Mesendoderm (in vitro differentiated cells): ENCODE data around the gene ZBTB12.

ENCODE experiments used
- DNase-seq: peaks from one replicate; pipeline ENCODE4 v3.0.0; 2013
- H2AK5ac ChIP-seq: 2 replicates; pipeline ENCODE4 v1.6.1; 2013; ENCODE audit warnings: low read length, inconsistent platforms
- H2BK120ac ChIP-seq: 2 replicates; pipeline ENCODE4 v1.6.1; 2013; ENCODE audit warnings: low read depth, mild to moderate bottlenecking, low read length, moderate library complexity, mixed read lengths
- H2BK15ac ChIP-seq: replicated peaks from 2 replicates; pipeline ENCODE4 v1.6.1; 2013; ENCODE audit warnings: low read depth, mild to moderate bottlenecking, moderate library complexity
- H2BK5ac ChIP-seq: 2 replicates; pipeline ENCODE4 v1.6.1; 2013; ENCODE audit warnings: low read length, inconsistent platforms
- H3K18ac ChIP-seq: 2 replicates; pipeline ENCODE4 v1.6.1; 2013; ENCODE audit warnings: mild to moderate bottlenecking, low read length, mixed read lengths
- H3K23ac ChIP-seq: one replicate; pipeline ENCODE4 v1.6.1; 2013; ENCODE audit warnings: low read length
- H3K27ac ChIP-seq: 2 replicates; pipeline ENCODE4 v1.5.1; 2013; ENCODE audit warnings: low read depth, mild to moderate bottlenecking, inconsistent platforms, low read length, moderate library complexity
- H3K27me3 ChIP-seq: 2 replicates; pipeline ENCODE4 v1.6.1; 2013; ENCODE audit warnings: low read length, control low read depth, mild to moderate bottlenecking, inconsistent platforms; ENCODE audit not compliant: insufficient read depth, poor library complexity
- H3K36me3 ChIP-seq: 2 replicates; pipeline ENCODE4 v1.6.1; 2013; ENCODE audit warnings: low read length, inconsistent platforms; ENCODE audit not compliant: control insufficient read depth, insufficient read depth
- H3K4ac ChIP-seq: one replicate; pipeline ENCODE4 v1.6.1; 2013; ENCODE audit warnings: low read depth, mild to moderate bottlenecking, low read length, moderate library complexity
- H3K4me1 ChIP-seq: 2 replicates; pipeline ENCODE4 v1.6.1; 2013; ENCODE audit warnings: low read depth, low read length, inconsistent platforms; ENCODE audit not compliant: control insufficient read depth
- H3K4me2 ChIP-seq: 2 replicates; pipeline ENCODE4 v1.6.1; 2013; ENCODE audit warnings: low read length
- H3K4me3 ChIP-seq: 2 replicates; pipeline ENCODE4 v1.5.1; 2013; ENCODE audit warnings: mild to moderate bottlenecking, low read length
- H3K56ac ChIP-seq: one replicate; pipeline ENCODE4 v1.6.1; 2013; ENCODE audit warnings: low read length
- H3K79me1 ChIP-seq: 2 replicates; pipeline ENCODE4 v1.6.1; 2013; ENCODE audit warnings: low read length, inconsistent platforms
- H3K79me2 ChIP-seq: 2 replicates; pipeline ENCODE4 v1.6.1; 2013; ENCODE audit warnings: mild to moderate bottlenecking, low read length; ENCODE audit not compliant: control insufficient read depth, insufficient read depth
- H3K9ac ChIP-seq: 2 replicates; pipeline ENCODE4 v1.6.1; 2013; ENCODE audit warnings: low read length, inconsistent platforms
- H4K5ac ChIP-seq: one replicate; pipeline ENCODE4 v1.6.1; 2013; ENCODE audit warnings: low read length
- H4K8ac ChIP-seq: one replicate; pipeline ENCODE4 v1.6.1; 2013; ENCODE audit warnings: low read depth, mild to moderate bottlenecking, control low read depth, low read length, moderate library complexity
- WGBS: extraction: QIAGEN DNeasy Blood & Tissue Kit; methylation state at CpG from one replicate; pipeline ENCODE4 v1.1.7; 2013; ENCODE audit warnings: low lambda C conversion rate, missing lambda C conversion rate; ENCODE audit not compliant: insufficient coverage; ENCODE audit errors: extremely low coverage; 5-methylcytosine and 5-hydroxymethylcytosine counted together

Gene ZBTB12

GRCh38 chr6:31919624-31920303 is 17.9 kb upstream of the ZBTB12 start:
- H4K8ac ChIP-seq, result no peak overlapping the region
- no peak overlapping the region for H2BK15ac ChIP-seq
- no CpG with 5 or more reads among the region's 6 CpGs for WGBS

GRCh38 chr6:31918069-31918720 is 16.3 kb upstream of the ZBTB12 start:
- H3K4ac ChIP-seq, result no peak overlapping the region
- H3K27me3 ChIP-seq, result no peaks in the 10 kb centered on the region
- H3K18ac ChIP-seq, result no peak overlapping the region
- H2BK120ac ChIP-seq, result no peak overlapping the region
- no peaks in the 10 kb centered on the region for H3K36me3 ChIP-seq
- no peak overlapping the region for H2BK15ac ChIP-seq
- no peak overlapping the region for H3K9ac ChIP-seq
- no peak overlapping the region for H2BK5ac ChIP-seq
- no peaks in the 10 kb centered on the region for H3K79me1 ChIP-seq
- no peak overlapping the region for H4K8ac ChIP-seq
- no peak overlapping the region for H3K4me3 ChIP-seq
- no peaks in the 10 kb centered on the region for H3K4me1 ChIP-seq
- H2AK5ac ChIP-seq, result no peak overlapping the region
- no peak overlapping the region for H3K4me2 ChIP-seq
- H3K79me2 ChIP-seq, result no peaks in the 10 kb centered on the region
- WGBS, result no CpG with 5 or more reads among the region's 8 CpGs
- DNase-seq, result no peak
- no peak overlapping the region for H4K5ac ChIP-seq
- no peak overlapping the region for H3K23ac ChIP-seq
- H3K27ac ChIP-seq, result no peak overlapping the region
- no peak overlapping the region for H3K56ac ChIP-seq

More at GRCh38 chr6:31919624-31920303, 17.9 kb upstream of the ZBTB12 start:
- H3K4ac ChIP-seq, result no peak overlapping the region
- H3K4me2 ChIP-seq, result no peak overlapping the region
- H3K4me1 ChIP-seq, result no peaks in the 10 kb centered on the region
- H3K36me3 ChIP-seq, result no peaks in the 10 kb centered on the region
- no peak overlapping the region for H3K23ac ChIP-seq
- no peak overlapping the region for H3K4me3 ChIP-seq
- no peak overlapping the region for H2BK120ac ChIP-seq
- H3K18ac ChIP-seq, result no peak overlapping the region
- H2AK5ac ChIP-seq, result no peak overlapping the region
- no peaks in the 10 kb centered on the region for H3K79me1 ChIP-seq
- DNase-seq, result no peak
- H3K27me3 ChIP-seq, result no peaks in the 10 kb centered on the region
- H3K79me2 ChIP-seq, result no peaks in the 10 kb centered on the region
- no peak overlapping the region for H4K5ac ChIP-seq
- H2BK5ac ChIP-seq, result no peak overlapping the region
- H3K9ac ChIP-seq, result no peak overlapping the region
- H3K56ac ChIP-seq, result no peak overlapping the region
- H3K27ac ChIP-seq, result no peak overlapping the region

GRCh38 chr6:31915756-31916155 is 13.9 kb upstream of the ZBTB12 start:
- Histone ChIP-seq H2AK5ac (no peak overlapping the region), H3K27me3 (no peaks in the 10 kb centered on the region), H3K4me1 (no peaks in the 10 kb centered on the region), H3K27ac (no peak overlapping the region), H3K36me3 (no peaks in the 10 kb centered on the region), H3K79me1 (no peaks in the 10 kb centered on the region), H3K56ac (no peak overlapping the region), H3K23ac (no peak overlapping the region), H2BK15ac (no peak overlapping the region), H4K5ac (no peak overlapping the region), H3K4me3 (no peak overlapping the region), H2BK120ac (no peak overlapping the region), H3K18ac (no peak overlapping the region), H3K9ac (no peak overlapping the region), H2BK5ac (no peak overlapping the region), H4K8ac (no peak overlapping the region), H3K4ac (no peak overlapping the region), H3K79me2 (no peaks in the 10 kb centered on the region), H3K4me2 (no peak overlapping the region)
- no CpG with 5 or more reads among the region's 6 CpGs for WGBS
- no peak for DNase-seq

- Histone ChIP-seq H3K4me3 (no peak overlapping the region), H3K4me1 (no peaks in the 10 kb centered on the region), H3K27me3 (no peaks in the 10 kb centered on the region), H3K23ac (no peak overlapping the region), H3K27ac (no peak overlapping the region), H4K8ac (no peak overlapping the region), H3K56ac (no peak overlapping the region), H3K18ac (no peak overlapping the region), H3K9ac (no peak overlapping the region), H3K79me1 (no peaks in the 10 kb centered on the region), H3K4me2 (no peak overlapping the region), H3K36me3 (no peaks in the 10 kb centered on the region), H2BK5ac (no peak overlapping the region), H4K5ac (no peak overlapping the region), H2BK120ac (no peak overlapping the region), H2AK5ac (no peak overlapping the region), H3K4ac (no peak overlapping the region), H2BK15ac (no peak overlapping the region), H3K79me2 (no peaks in the 10 kb centered on the region)
- no peak for DNase-seq
Measured at GRCh38 chr6:31915351-31915750, 13.5 kb upstream of the ZBTB12 start.

GRCh38 chr6:31911826-31912585 is 10.1 kb upstream of the ZBTB12 start:
- no peak overlapping the region for H3K4ac ChIP-seq
- H3K36me3 ChIP-seq, result no peaks in the 10 kb centered on the region
- no peaks in the 10 kb centered on the region for H3K79me1 ChIP-seq
- no peak overlapping the region for H3K56ac ChIP-seq
- H2BK15ac ChIP-seq, result no peak overlapping the region
- H2AK5ac ChIP-seq, result no peak overlapping the region
- no peak overlapping the region for H4K8ac ChIP-seq
- H3K4me1 ChIP-seq, result no peaks in the 10 kb centered on the region
- H2BK120ac ChIP-seq, result no peak overlapping the region
- H3K4me2 ChIP-seq, result no peak overlapping the region
- no peak overlapping the region for H3K18ac ChIP-seq
- no peaks in the 10 kb centered on the region for H3K79me2 ChIP-seq
- H3K27me3 ChIP-seq, result no peaks in the 10 kb centered on the region
- no peak overlapping the region for H3K9ac ChIP-seq
- H3K23ac ChIP-seq, result no peak overlapping the region
- no CpG with 5 or more reads among the region's 11 CpGs for WGBS
- no peak overlapping the region for H2BK5ac ChIP-seq
- H4K5ac ChIP-seq, result no peak overlapping the region
- no peak overlapping the region for H3K27ac ChIP-seq
- no peak overlapping the region for H3K4me3 ChIP-seq
- no peak for DNase-seq
